ENCODE data around the gene APOB.
"Not testable (repeated sequence)": the region's sequence is repeated elsewhere in the genome, so short reads cannot be mapped to it uniquely, and the experiment has no call there.

The APOB gene

GRCh38 chr2:21033237-21034155 is 10.4 kb downstream of the APOB start:
- DNase-seq (ENCODE audit: low spot score) = no peak

- no peak for DNase-seq (ENCODE audit: low spot score)
Measured at GRCh38 chr2:21032338-21033236, 11.3 kb downstream of the APOB start.

- no peak for DNase-seq (ENCODE audit: low spot score)
Measured at GRCh38 chr2:21030983-21031968, 12.6 kb downstream of the APOB start.

- no peak for DNase-seq (ENCODE audit: low spot score)
Measured at GRCh38 chr2:21029519-21029918, 14.4 kb downstream of the APOB start.

GRCh38 chr2:21028951-21029350 is 14.9 kb downstream of the APOB start:
- DNase-seq (ENCODE audit: low spot score) = not testable (repeated sequence)

- no peak for DNase-seq (ENCODE audit: low spot score)
Measured at GRCh38 chr2:21028021-21028947, 15.6 kb downstream of the APOB start.

DNA sequence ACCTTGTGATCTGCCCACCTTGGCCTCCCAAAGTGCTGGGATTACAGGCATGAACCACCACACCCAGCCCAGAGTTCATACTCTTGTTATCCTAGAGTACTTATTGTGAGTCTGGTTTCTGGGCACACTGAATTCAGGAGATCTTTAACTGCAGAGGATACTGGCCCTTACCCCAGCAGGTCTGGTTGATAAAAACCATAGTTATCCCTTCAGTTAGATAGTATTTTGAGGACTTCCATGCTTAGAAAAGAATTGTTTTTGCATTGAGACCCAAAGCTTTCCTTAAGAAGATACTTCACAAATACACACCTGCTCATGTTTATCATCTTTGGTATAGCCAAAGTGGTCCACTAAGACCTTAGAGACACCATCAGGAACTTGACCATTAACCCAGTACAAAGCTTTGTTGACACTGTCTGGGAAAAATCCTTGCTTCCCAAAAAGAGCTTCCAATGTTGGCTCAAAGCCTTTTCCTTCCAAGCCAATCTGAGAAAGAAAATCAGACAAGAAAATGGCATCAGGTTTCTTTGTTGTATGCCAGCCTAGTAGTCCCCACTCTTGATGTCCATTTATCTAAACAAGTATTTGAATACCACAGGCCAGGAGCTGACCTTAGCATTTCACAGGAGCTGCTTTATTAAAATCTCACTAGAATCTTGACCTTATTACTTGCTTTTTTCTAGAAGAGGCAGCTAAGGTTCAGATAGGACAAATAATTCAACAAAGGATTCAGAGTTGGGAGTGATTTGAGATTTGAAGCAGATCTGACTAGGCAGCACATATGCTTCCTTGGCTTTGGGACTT is 17.2 kb downstream of the APOB start:
- DNase-seq (ENCODE audit: low spot score) = no peak

- DNase-seq (ENCODE audit: low spot score) = no peak
Measured at GRCh38 chr2:21025690-21026478, 18.0 kb downstream of the APOB start.

DNA sequence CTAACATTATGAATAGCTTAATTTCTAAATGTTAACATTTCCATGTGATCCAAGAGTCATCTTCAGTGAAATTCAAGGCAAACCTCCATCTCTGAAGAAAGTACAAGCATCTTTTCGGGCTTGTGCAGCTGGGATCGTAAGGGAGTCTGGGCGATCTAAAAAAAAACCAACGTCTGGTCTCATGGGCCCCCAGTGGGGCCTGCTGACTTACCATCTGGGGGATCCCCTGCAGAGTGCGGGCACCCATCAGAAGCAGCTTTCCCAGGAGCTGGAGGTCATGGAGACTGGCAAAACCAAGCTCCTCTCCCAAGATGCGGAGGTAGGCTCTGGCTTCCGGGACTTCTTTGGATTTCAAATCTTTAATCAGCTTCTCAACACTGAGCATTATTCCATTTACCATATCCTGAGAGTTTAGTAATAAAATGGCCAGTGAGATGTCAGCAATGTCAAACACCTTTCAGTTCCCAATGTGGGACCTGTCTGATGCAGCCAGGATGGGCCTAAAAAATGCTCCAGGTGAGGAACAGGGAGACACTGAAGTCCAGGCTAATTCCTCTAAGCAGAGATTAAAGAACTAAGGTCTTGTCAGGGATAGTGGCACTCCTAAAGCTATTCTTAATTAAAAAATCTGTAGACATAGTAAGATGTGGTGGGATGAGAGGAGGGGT is 19.0 kb downstream of the APOB start:
- no peak for DNase-seq (ENCODE audit: low spot score)

DNA sequence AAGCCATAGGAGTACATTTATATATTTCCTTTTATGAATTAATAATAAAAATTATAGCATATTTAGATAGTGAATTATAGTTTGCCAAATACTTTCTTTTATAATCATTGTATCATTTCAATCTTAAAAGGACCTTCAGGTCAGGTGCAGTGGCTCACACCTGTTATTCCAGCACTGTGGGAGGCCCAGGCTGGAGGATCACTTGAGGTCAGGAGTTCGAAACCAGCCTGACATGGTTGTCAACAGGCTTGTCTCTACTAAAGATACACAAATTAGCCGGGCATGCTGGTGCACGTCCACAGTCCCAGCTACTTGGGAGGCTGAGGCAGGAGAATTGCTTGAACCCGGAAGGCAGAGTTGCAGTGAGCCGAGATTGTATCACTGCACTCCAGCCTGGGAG is 19.7 kb downstream of the APOB start:
- no peak for DNase-seq (ENCODE audit: low spot score)

GRCh38 chr2:21023419-21024181 is 20.3 kb downstream of the APOB start:
- no peak for DNase-seq (ENCODE audit: low spot score)

- no peak for DNase-seq (ENCODE audit: low spot score)
Measured at GRCh38 chr2:21022792-21023367, 21.0 kb downstream of the APOB start.

- DNase-seq (ENCODE audit: low spot score) = no peak
Measured at GRCh38 chr2:21021430-21021829, 22.4 kb downstream of the APOB start.

DNA sequence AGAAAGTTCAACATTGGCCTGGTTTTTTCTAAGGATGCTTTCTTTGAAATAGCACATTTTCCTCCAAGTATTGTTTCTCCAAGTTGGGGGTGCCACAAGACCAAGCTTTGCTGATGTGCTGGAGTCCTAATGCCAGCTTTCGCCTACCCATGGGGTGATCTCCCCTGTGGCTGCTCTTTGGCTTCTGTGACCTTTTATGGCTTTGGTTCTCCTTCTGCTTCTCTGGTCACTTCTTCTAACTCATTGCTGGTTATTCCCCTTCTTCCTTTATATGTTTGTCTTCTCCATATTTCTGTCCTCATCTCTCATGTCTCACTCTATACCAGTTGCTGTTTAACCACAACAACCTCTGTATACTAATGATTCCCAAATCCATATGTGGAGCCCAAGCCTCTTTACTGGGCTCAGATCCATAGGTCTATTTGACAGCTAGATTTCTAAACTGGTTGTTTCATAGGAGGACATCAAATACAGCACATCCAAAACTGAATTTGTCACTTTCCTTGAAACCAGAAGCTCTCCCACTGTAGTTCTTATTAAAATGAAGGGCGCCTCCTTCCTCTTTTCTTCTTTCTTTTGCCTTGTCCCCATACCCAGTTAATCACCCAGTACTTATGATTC is 23.1 kb downstream of the APOB start:
- DNase-seq (ENCODE audit: low spot score) = no peak

GRCh38 chr2:21020031-21020667 is 23.7 kb downstream of the APOB start:
- DNase-seq (ENCODE audit: low spot score) = no peak

DNA sequence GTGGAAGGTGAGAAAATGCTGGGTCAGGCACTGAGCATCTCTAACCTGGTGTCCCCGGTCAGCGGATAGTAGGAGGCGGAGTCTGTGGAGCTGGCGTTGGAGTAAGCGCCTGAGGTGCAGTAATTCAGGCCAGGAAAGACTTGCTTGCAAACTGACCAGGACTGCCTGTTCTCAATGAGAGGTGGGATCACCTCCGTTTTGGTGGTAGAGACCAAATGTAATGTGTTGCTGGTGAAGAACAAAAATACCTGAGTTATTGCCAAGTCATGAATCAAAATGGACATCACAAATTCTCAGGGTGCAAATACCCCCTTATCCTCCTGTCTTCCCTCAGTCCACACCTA is 24.2 kb downstream of the APOB start:
- DNase-seq (ENCODE audit: low spot score) = no peak

Measured in germinal center (tissue), 1 donor.